Peyer's patch (tissue), 4 donors: ENCODE measurements around the gene PAK4. TPM values are rescaled to one million over a fixed set of nuclear protein-coding genes. Genes with fewer than 3 reads are reported as not detected.

Experiments
- DNase-seq, 3 donors: peaks; one replicate each; pipeline ENCODE4 v3.0.0-alpha.2; 2017 to 2019
- H3K27ac ChIP-seq, 4 donors: fragments of 200-600 bp; sonication (generic); one replicate each; pipeline ENCODE4 v1.5.1; 2016 to 2019
- H3K27me3 ChIP-seq, 2 donors: fragments of 200-600 bp; sonication (generic); one replicate each; pipeline ENCODE4 v1.5.1; 2019
- H3K36me3 ChIP-seq, 3 donors: fragments of 200-600 bp; sonication (generic); one replicate each; pipeline ENCODE4 v1.5.1; 2016 to 2019
- H3K4me1 ChIP-seq, 4 donors: fragments of 200-600 bp; sonication (generic); one replicate each; pipeline ENCODE4 v1.5.1; 2016 to 2019
- H3K4me3 ChIP-seq, 4 donors: fragments of 200-600 bp; sonication (generic); 1 replicate in 3 of 4; 2 replicates in 1 of 4; pipeline ENCODE4 v1.5.1; 2016 to 2019; ENCODE audit warnings: mild to moderate bottlenecking in 1 of 4
- H3K9me3 ChIP-seq, 4 donors: fragments of 200-600 bp; sonication (generic); one replicate each; pipeline ENCODE4 v1.5.1; 2016 to 2019; ENCODE audit warnings: mild to moderate bottlenecking in 1 of 4
- POLR2A ChIP-seq, 2 donors: fragments of 450-650 bp; IDR thresholded peaks; one replicate each; pipeline ENCODE4 v1.5.1; 2017; ENCODE audit warnings: antibody characterized with exemption in 2 of 2, mild to moderate bottlenecking in 2 of 2, moderate library complexity in 2 of 2
- total RNA-seq, 4 donors: library from RNA; depleted of rRNA; stranded (reverse); fragments of >200 nt; gene quantifications; one replicate each; pipeline ENCODE4 v1.1.0, GENCODE V29; 2016
- TF ChIP-seq, protein P1 (sequence below), 6 experiments: fragments of 450-650 bp in 4 of 6; fragments of 200-600 bp in 2 of 6; sonication (generic) in 1 of 6; IDR thresholded peaks; one replicate each; pipeline ENCODE4 v1.5.1; 2017 to 2019; ENCODE audit warnings: antibody characterized with exemption in 6 of 6, mild to moderate bottlenecking in 3 of 6, moderate library complexity in 1 of 6

Gene PAK4
- total RNA-seq, 4 donors from 2014 or later = 24.8 to 73.0 (median 45.7) TPM

DNA sequence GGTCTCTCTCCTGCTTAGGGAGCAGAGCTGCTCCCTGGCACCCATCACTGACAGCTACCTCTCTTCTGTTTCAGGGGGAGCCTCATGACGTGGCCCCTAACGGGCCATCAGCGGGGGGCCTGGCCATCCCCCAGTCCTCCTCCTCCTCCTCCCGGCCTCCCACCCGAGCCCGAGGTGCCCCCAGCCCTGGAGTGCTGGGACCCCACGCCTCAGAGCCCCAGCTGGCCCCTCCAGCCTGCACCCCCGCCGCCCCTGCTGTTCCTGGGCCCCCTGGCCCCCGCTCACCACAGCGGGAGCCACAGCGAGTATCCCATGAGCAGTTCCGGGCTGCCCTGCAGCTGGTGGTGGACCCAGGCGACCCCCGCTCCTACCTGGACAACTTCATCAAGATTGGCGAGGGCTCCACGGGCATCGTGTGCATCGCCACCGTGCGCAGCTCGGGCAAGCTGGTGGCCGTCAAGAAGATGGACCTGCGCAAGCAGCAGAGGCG, 48.0 kb downstream of the PAK4 start:
- no peak overlapping the region for H3K4me3 ChIP-seq
- no peak overlapping the region for H3K27ac ChIP-seq
- no peak for DNase-seq
- no peaks in the 10 kb centered on the region for H3K4me1 ChIP-seq
- H3K9me3 ChIP-seq = no peaks in the 10 kb centered on the region
- H3K36me3 ChIP-seq = peaks cover 0 to 94% (median 0%) of the 10 kb centered on the region in 3 donors
- no peaks in the 10 kb centered on the region for H3K27me3 ChIP-seq
- no peak for TF ChIP-seq POLR2A (IDR thresholded peaks at IDR 0.05)
- TF ChIP-seq, protein P1, sequence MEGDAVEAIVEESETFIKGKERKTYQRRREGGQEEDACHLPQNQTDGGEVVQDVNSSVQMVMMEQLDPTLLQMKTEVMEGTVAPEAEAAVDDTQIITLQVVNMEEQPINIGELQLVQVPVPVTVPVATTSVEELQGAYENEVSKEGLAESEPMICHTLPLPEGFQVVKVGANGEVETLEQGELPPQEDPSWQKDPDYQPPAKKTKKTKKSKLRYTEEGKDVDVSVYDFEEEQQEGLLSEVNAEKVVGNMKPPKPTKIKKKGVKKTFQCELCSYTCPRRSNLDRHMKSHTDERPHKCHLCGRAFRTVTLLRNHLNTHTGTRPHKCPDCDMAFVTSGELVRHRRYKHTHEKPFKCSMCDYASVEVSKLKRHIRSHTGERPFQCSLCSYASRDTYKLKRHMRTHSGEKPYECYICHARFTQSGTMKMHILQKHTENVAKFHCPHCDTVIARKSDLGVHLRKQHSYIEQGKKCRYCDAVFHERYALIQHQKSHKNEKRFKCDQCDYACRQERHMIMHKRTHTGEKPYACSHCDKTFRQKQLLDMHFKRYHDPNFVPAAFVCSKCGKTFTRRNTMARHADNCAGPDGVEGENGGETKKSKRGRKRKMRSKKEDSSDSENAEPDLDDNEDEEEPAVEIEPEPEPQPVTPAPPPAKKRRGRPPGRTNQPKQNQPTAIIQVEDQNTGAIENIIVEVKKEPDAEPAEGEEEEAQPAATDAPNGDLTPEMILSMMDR (IDR thresholded peaks at IDR 0.05) = no peak

DNA sequence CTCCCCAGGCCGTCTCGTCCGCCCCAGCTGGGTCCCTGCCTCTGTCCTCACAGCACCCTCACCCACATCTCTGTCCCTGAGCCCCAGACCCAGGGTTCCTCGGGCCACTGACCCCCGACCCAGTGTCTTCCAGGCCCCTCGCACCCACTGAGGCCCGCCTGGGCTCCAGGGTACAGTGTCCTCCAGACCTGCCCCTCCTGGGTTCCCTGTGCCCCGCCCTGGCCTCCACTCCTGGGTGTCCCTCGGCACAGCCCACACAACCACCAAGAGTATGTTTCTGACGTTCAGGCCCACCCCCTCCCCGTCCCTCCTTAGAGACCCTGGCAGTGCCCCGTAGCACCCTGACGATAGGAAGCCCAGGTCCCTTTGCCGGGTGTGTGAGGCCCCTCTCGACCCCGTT, 48.6 kb downstream of the PAK4 start:
- Histone ChIP-seq H3K36me3 (peaks cover 0 to 99% (median 0%) of the 10 kb centered on the region in 3 donors), H3K27me3 (no peaks in the 10 kb centered on the region), H3K27ac (no peak overlapping the region), H3K4me1 (no peaks in the 10 kb centered on the region), H3K4me3 (no peak overlapping the region), H3K9me3 (no peaks in the 10 kb centered on the region)
- DNase-seq = no peak
- TF ChIP-seq POLR2A (IDR thresholded peaks at IDR 0.05) = no peak
- TF ChIP-seq, protein P1 (IDR thresholded peaks at IDR 0.05) = no peak

DNA sequence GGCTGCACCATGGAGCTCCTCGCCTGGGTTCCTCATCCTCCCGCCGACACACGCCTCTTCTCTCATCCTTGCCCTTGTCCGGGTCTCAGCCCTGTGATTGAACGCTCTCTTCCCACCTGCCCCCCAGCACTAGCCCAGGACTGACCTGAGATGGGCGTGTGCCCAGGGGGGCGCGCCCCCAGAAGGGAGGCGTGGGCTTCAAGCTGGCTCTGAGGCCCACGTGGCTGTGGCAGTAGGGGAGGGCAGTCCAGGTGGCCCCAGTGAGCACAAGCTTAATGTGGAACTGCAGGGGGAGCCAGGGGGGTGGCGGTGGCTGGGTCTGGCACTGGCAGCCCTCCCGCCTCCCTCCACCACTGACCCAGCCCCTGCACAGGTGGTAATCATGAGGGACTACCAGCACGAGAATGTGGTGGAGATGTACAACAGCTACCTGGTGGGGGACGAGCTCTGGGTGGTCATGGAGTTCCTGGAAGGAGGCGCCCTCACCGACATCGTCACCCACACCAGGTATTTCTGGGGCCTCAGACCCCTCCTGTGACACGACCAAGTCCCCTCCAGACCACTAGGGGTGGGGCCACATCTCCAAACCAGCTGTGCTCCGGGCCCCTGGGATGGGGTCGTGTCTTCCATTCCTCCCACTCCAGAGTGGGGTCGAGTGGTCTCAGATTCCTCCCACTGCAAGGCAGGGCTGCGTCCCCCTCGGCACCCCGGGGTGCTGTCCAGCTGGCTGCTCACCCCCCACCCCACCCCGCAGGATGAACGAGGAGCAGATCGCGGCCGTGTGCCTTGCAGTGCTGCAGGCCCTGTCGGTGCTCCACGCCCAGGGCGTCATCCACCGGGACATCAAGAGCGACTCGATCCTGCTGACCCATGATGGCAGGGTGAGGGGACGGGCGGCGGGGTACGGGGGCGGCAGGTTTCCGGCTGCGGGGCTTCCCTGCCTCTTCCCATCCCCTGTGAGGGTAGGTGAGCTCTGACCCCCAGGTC, 49.3 kb downstream of the PAK4 start:
- DNase-seq = no peak
- no peak overlapping the region for H3K4me3 ChIP-seq
- H3K27ac ChIP-seq = no peak overlapping the region
- no peaks in the 10 kb centered on the region for H3K4me1 ChIP-seq
- TF ChIP-seq POLR2A (IDR thresholded peaks at IDR 0.05) = no peak
- TF ChIP-seq, protein P1 (IDR thresholded peaks at IDR 0.05) = no peak
- H3K9me3 ChIP-seq = no peaks in the 10 kb centered on the region
- H3K36me3 ChIP-seq = peaks cover 0 to 96% (median 0%) of the 10 kb centered on the region in 3 donors
- no peaks in the 10 kb centered on the region for H3K27me3 ChIP-seq

DNA sequence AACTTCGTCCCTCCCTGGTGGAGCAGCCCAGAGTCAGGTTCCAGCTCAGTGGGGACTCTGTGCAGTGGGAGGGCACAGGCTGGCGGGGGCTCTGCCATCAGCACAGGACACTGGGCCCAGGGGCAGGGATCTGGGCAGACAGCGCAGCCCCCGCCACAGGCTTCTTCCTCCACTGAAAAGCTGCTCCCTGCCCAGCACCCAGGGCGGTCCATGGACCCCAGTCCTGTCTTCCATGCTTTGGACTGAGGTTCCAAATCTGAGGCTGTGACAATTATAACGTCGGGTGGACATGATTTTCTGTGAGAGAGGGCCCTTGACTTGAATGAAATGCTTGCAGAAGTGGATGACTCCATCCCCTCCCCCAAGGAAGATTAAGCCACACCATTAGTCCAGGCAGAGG, 50.0 kb downstream of the PAK4 start:
- peaks cover 0 to 93% (median 0%) of the 10 kb centered on the region in 3 donors for H3K36me3 ChIP-seq
- TF ChIP-seq, protein P1 (IDR thresholded peaks at IDR 0.05) = no peak

DNA sequence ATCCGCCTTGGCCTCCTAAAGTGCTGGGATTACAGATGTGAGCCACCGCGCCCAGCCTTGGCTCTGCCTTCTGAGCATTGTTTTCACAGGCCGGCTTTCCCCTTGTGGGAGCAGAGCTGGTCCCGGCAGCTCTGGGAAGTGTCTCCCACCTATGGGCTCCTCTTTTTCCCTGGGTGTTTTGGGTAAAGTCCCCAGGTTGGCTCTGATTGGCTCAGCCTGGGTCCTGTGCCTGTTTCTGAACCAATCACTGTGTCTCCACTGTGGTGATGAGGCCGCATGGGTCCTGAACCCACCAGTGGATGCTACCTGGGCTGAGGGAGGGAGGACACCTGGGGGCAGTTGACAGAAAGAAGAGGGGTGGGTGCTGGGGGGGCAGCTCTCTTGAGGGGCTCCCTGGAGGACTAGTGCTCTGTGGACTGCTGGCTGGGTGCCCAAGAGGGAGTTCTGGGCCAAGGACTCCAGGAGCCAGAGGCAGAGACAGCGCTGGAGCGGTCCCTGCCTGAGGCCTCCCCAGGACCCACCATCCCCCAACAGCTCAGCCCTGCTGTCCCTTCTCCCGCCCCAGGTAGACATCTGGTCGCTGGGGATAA, 51.6 kb downstream of the PAK4 start:
- Histone ChIP-seq H3K9me3 (no peaks in the 10 kb centered on the region), H3K4me3 (no peak overlapping the region), H3K27ac (no peak overlapping the region), H3K36me3 (peaks cover 0 to 78% (median 0%) of the 10 kb centered on the region in 3 donors), H3K4me1 (no peaks in the 10 kb centered on the region), H3K27me3 (no peaks in the 10 kb centered on the region)
- TF ChIP-seq, protein P1 (IDR thresholded peaks at IDR 0.05) = no peak
- no peak for TF ChIP-seq POLR2A (IDR thresholded peaks at IDR 0.05)
- no peak for DNase-seq

More for the DNA sequence above, 50.0 kb downstream of the PAK4 start:
- DNase-seq = no peak
- Histone ChIP-seq H3K9me3 (no peaks in the 10 kb centered on the region), H3K4me3 (no peak overlapping the region), H3K27me3 (no peaks in the 10 kb centered on the region), H3K4me1 (no peaks in the 10 kb centered on the region), H3K27ac (no peak overlapping the region)
